ENCODE data around the gene IFITM10. TPM values are rescaled to one million over a fixed set of nuclear protein-coding genes. Genes with fewer than 3 reads are reported as not detected.

Gene IFITM10
- 1.1 and 2.2 TPM in 2 replicates for total RNA-seq

GRCh38 chr11:1750481-1750839, at the start of gene IFITM10:
IFITM10 (minus strand) TSS chr11:1750595; CDS start chr11:1750442, 153 bp downstream.

GRCh38 chr11:1763796-1764661, 13.6 kb upstream of the IFITM10 start, which contains the start of gene CTSD:
CTSD (minus strand) TSS chr11:1763927; CDS start chr11:1763859, 68 bp downstream.

GRCh38 chr11:1696608-1697570, 53.5 kb downstream of the IFITM10 start, which contains the start of gene KRTAP5-6:
KRTAP5-6 (plus strand) TSS chr11:1697195; CDS start chr11:1697246, 51 bp downstream.

Other genes starting within 250 kb of the IFITM10 start
- under 0.01 and 0.09 TPM in 2 replicates for gene DUSP8, start 178.3 kb downstream of the IFITM10 start, total RNA-seq
- not detected in 2 replicates for gene KRTAP5-1, start 165.3 kb downstream of the IFITM10 start, total RNA-seq
- not detected in 2 replicates for gene KRTAP5-2, start 152.3 kb downstream of the IFITM10 start, total RNA-seq
- not detected in 2 replicates for gene KRTAP5-3, start 142.1 kb downstream of the IFITM10 start, total RNA-seq
- gene KRTAP5-4, start 128.5 kb downstream of the IFITM10 start, total RNA-seq = not detected in 2 replicates
- gene KRTAP5-5, start 120.8 kb downstream of the IFITM10 start, total RNA-seq = not detected in 2 replicates
- gene KRTAP5-6, start 53.4 kb downstream of the IFITM10 start, total RNA-seq = not detected in 2 replicates
- 226 and 354 TPM in 2 replicates for gene CTSD, start 13.3 kb upstream of the IFITM10 start, total RNA-seq
- not detected in 2 replicates for gene SYT8, start 84.4 kb upstream of the IFITM10 start, total RNA-seq
- gene TNNI2, start 88.4 kb upstream of the IFITM10 start, total RNA-seq = not detected in 2 replicates
- gene LSP1, start 102.5 kb upstream of the IFITM10 start, total RNA-seq = 6.0 and 75.5 TPM in 2 replicates
- gene PRR33, start 141.3 kb upstream of the IFITM10 start, total RNA-seq = not detected in 2 replicates
- gene TNNT3, start 169.1 kb upstream of the IFITM10 start, total RNA-seq = 0.47 and 3.1 TPM in 2 replicates
- 18.5 and 182 TPM in 2 replicates for gene MRPL23, start 196.7 kb upstream of the IFITM10 start, total RNA-seq
- gene H19, start 247.2 kb upstream of the IFITM10 start, total RNA-seq = 18.6 and 518 TPM in 2 replicates